Measurements from ENCODE around the gene MEIS2.

DNA sequence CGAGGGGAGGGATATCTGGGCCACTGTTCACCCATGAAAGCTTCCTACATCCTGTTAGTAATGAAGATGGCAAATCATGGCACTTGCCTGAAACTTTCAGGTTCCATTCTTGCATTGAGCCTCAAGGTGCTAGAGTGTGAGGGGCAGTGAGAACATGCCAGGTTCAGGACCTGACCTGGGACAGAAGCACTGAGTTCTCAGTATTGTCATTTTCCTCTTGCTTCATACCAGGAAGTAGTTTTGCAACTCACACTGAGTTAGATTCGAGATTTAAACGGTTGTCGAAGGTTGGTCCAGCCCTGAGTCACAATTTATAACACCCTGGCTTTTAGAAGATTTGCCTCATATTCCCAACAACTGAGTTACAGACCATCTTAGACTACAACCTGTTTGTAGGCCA, 11.8 kb upstream of the MEIS2 start:
- TF ChIP-seq, protein P1, sequence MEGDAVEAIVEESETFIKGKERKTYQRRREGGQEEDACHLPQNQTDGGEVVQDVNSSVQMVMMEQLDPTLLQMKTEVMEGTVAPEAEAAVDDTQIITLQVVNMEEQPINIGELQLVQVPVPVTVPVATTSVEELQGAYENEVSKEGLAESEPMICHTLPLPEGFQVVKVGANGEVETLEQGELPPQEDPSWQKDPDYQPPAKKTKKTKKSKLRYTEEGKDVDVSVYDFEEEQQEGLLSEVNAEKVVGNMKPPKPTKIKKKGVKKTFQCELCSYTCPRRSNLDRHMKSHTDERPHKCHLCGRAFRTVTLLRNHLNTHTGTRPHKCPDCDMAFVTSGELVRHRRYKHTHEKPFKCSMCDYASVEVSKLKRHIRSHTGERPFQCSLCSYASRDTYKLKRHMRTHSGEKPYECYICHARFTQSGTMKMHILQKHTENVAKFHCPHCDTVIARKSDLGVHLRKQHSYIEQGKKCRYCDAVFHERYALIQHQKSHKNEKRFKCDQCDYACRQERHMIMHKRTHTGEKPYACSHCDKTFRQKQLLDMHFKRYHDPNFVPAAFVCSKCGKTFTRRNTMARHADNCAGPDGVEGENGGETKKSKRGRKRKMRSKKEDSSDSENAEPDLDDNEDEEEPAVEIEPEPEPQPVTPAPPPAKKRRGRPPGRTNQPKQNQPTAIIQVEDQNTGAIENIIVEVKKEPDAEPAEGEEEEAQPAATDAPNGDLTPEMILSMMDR (conservative IDR thresholded peaks at IDR 0.05; ENCODE audit: low read depth, low read length): no peak
- no peak for TF ChIP-seq EZH2phosphoT487 (IDR thresholded peaks at IDR 0.05; ENCODE audit: borderline replicate concordance, low read length)
